GM21576 (cell line): ENCODE measurements around the gene LPCAT1.
"Not testable (repeated sequence)": the region's sequence is repeated elsewhere in the genome, so short reads cannot be mapped to it uniquely, and the experiment has no call there.

Source experiments
- ATAC-seq: cut with Tn5 transposase; IDR thresholded peaks from one replicate; pipeline ENCODE4 v1.9.1; 2021; ENCODE audit warnings: mild to moderate bottlenecking, moderate library complexity; ENCODE audit not compliant: unreplicated experiment

Gene LPCAT1

GRCh38 chr5:1541702-1542400, 18.1 kb upstream of the LPCAT1 start:
- no peak for ATAC-seq

GRCh38 chr5:1540831-1541701, 17.3 kb upstream of the LPCAT1 start:
- no peak for ATAC-seq

- ATAC-seq = no peak
Measured at GRCh38 chr5:1540166-1540565, 16.4 kb upstream of the LPCAT1 start.

GRCh38 chr5:1539393-1540161, 15.8 kb upstream of the LPCAT1 start:
- not testable (repeated sequence) for ATAC-seq

- no peak for ATAC-seq
Measured at GRCh38 chr5:1538741-1539392, 15.1 kb upstream of the LPCAT1 start.

- ATAC-seq = no peak
Measured at GRCh38 chr5:1538276-1538675, 14.5 kb upstream of the LPCAT1 start.

- ATAC-seq = no peak
Measured at GRCh38 chr5:1537603-1538154, 13.9 kb upstream of the LPCAT1 start.

- ATAC-seq = peak; percentile 5
Measured at GRCh38 chr5:1536871-1537602, 13.3 kb upstream of the LPCAT1 start.

GRCh38 chr5:1536322-1536845, 12.6 kb upstream of the LPCAT1 start:
- ATAC-seq = peak; percentile 97

- no peak for ATAC-seq
Measured at GRCh38 chr5:1535646-1536045, 11.9 kb upstream of the LPCAT1 start.

GRCh38 chr5:1532384-1532783, 8.6 kb upstream of the LPCAT1 start:
- no peak for ATAC-seq

GRCh38 chr5:1529498-1529897, 5.7 kb upstream of the LPCAT1 start:
- no peak for ATAC-seq

- ATAC-seq = no peak
Measured at GRCh38 chr5:1527533-1528205, 3.9 kb upstream of the LPCAT1 start.

- ATAC-seq = no peak
Measured at GRCh38 chr5:1526681-1527131, 2.9 kb upstream of the LPCAT1 start.

GRCh38 chr5:1526190-1526631, 2.5 kb upstream of the LPCAT1 start:
- no peak for ATAC-seq

- ATAC-seq = no peak
Measured at GRCh38 chr5:1525624-1526189, 1.9 kb upstream of the LPCAT1 start.

GRCh38 chr5:1524799-1525623, 1.3 kb upstream of the LPCAT1 start:
- no peak for ATAC-seq

- no peak for ATAC-seq
Measured at GRCh38 chr5:1524481-1524798, 680 bp upstream of the LPCAT1 start.
